SK-MEL-5 (cell line): ENCODE data around the gene NTRK2. TPM values are rescaled to one million over a fixed set of nuclear protein-coding genes. Genes with fewer than 3 reads are reported as not detected.
A peak's percentile ranks its signal among the peaks of the same experiment; 100 is the strongest.

Experiments
- DNase-seq: peaks from one replicate; pipeline ENCODE4 v3.0.0-alpha.2; 2016; ENCODE audit warnings: low read depth, low spot score
- in situ Hi-C: cut with HindIII; loops from 2 replicates; pipeline ENCODE4 v1.10.0; 2016; ENCODE audit warnings: low sequenced_read_pairs, high pct_unique_total_duplicates, low pct_unique_long_range_greater_than_20kb
- total RNA-seq: library from RNA; depleted of rRNA; stranded (reverse); fragments of >200 nt; shearing (Covaris generic); gene quantifications from 2 replicates; pipeline ENCODE4 v1.2.3, GENCODE V29; 2014

Gene NTRK2
- total RNA-seq, 1 experiment from 2014 or later, result 1.0 TPM

- in situ Hi-C loops, result no loop called here
- no peak for DNase-seq
Measured at GRCh38 chr9:84983749-84984148, 314.2 kb downstream of the NTRK2 start.

DNA sequence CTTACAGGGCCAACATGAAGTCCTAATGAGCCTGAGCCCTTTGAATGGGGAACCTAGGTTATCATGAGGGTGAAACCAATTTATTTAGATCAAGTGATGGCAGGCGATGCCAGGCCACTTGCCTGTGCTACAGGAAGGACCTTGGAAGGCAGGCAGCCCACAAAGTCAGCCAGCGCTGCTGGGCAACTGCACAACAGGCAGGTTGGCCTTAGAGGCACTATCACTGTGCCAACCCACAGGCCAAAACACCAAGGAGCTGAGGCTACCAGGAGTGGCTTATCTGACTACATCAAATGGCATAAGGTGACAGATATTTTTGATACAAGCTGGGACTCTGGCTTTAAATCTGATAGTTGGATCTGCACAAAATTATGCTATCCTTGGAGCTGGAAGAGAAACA is 319.1 kb downstream of the NTRK2 start:
- in situ Hi-C loops, result no loop called here
- DNase-seq, result no peak

- peak; percentile 94 for DNase-seq
- in situ Hi-C loops, result no loop called here
Measured at GRCh38 chr9:84990416-84990815, 320.9 kb downstream of the NTRK2 start.

GRCh38 chr9:84990850-84991513 is 321.5 kb downstream of the NTRK2 start:
- DNase-seq, result no peak
- in situ Hi-C loops, result no loop called here

GRCh38 chr9:84991514-84991870 is 322.0 kb downstream of the NTRK2 start:
- DNase-seq, result no peak
- in situ Hi-C loops, result no loop called here

DNA sequence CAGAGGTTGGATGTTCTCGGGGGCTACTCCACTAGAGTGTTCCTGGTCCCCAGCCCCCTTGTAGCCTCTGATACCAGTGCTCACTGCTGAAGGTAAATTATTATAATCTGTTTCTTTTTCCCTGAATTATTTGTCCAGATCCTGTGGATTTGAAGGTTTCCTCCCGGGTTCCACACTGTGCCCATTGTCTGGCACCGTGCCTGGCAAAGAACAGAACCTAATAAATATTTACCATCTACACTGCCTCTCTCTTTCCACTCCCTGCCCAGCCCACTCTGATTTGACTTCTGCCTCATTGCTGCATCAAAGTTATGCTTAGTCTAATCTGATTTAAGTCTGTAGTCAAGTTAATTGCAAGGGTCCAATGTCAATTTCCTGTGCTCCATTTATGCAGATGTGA is 322.9 kb downstream of the NTRK2 start:
- in situ Hi-C loops, result no loop called here
- no peak for DNase-seq

DNA sequence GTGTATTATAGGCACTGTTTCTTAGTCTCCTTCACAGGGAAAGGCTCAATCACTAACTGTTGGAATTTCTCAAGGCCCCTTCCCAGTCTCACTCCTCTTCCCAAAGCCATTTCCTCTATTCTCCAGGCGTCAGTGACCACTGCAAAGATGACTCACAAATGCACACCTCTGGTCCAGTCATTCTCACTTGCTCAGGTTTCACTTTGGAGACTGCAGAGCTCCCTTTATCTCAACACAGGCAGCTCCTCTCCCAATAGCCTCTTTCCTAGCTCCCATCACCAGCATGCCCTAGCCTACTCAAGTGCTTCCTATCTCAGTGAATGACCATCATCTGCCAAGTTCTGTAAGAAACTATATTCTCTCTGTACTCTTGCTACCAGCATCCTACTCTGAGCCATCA is 323.6 kb downstream of the NTRK2 start:
- DNase-seq, result no peak
- in situ Hi-C loops, result no loop called here

GRCh38 chr9:84996029-84996428 is 326.5 kb downstream of the NTRK2 start:
- in situ Hi-C loops, result no loop called here
- DNase-seq, result no peak

GRCh38 chr9:84996716-84997115 is 327.2 kb downstream of the NTRK2 start:
- in situ Hi-C loops, result no loop called here
- DNase-seq, result no peak

- peak; percentile 26 for DNase-seq
- in situ Hi-C loops, result no loop called here
Measured at GRCh38 chr9:84997472-84997871, 327.9 kb downstream of the NTRK2 start.

- in situ Hi-C loops, result no loop called here
- DNase-seq, result no peak
Measured at GRCh38 chr9:84998639-84999038, 329.1 kb downstream of the NTRK2 start.

- in situ Hi-C loops, result no loop called here
- DNase-seq, result no peak
Measured at GRCh38 chr9:84999788-85000187, 330.3 kb downstream of the NTRK2 start.

GRCh38 chr9:85001925-85002324 is 332.4 kb downstream of the NTRK2 start:
- no peak for DNase-seq
- in situ Hi-C loops, result no loop called here

DNA sequence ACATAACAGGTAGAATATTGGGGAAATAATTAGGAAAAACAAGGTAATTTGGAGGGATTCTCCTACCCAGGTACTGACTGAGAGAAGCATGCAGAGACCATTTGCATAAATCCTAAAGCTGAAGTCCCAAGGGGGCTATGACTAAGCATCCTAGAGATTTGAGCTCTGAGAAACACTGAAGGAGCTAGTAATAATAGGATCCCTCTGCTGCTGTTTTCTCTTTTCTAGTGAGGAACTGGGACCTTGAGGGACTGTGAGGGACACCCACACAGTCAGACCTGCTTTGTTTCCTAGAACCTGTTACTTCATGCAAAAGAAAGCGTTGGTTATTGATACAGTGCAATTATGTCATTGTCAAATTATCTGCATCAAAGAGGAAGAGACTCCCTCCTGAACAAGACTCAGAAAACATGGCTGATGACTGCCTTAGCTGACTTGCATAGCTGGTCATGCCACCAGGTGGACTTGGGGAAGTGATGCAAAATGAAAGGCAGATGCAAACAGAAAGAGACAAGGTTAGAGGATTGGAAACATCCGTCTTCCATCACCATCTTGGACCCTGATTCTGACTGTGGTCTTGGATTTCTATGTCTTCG is 335.4 kb downstream of the NTRK2 start:
- in situ Hi-C loops, result no loop called here
- no peak for DNase-seq

- in situ Hi-C loops, result no loop called here
- DNase-seq, result no peak
Measured at GRCh38 chr9:85007748-85008147, 338.2 kb downstream of the NTRK2 start.

- in situ Hi-C loops, result no loop called here
Measured at GRCh38 chr9:85008215-85008614, 338.7 kb downstream of the NTRK2 start.

DNA sequence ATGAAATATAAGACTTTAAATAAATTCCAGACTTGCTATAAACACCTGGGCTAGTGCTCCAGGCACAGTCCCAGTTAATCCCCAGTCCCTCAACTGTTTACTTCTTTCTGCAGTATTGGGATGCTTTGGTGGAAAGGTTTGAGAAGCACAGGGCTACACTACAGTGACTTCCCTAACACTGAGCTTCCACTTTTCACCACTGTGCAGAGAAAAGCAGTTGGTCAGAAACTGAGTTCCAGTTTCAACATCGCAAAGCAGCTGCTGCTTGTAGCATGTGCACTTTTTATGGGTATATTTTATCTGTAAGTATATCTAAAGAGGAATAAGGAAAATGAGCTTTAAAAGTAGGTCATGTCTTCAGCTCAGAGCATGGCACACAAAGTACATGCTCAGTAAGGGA is 339.7 kb downstream of the NTRK2 start:
- DNase-seq, result no peak
- in situ Hi-C loops, result no loop called here

More at GRCh38 chr9:85008215-85008614, 338.7 kb downstream of the NTRK2 start:
- no peak for DNase-seq

- DNase-seq, result no peak
- in situ Hi-C loops, result no loop called here
Measured at GRCh38 chr9:85013703-85014102, 344.2 kb downstream of the NTRK2 start.

GRCh38 chr9:85014292-85014691 is 344.8 kb downstream of the NTRK2 start:
- in situ Hi-C loops, result no loop called here
- no peak for DNase-seq
